HepG2 (cell line): ENCODE results near the gene PRKACA. TPM values are rescaled to one million over a fixed set of nuclear protein-coding genes. Genes with fewer than 3 reads are reported as not detected.
A peak's percentile ranks its signal among the peaks of the same experiment; 100 is the strongest.

Experiments used
- AGO1 ChIP-seq: fragments of 200-400 bp; formaldehyde crosslinking; IDR thresholded peaks from 2 replicates; pipeline ENCODE4 v1.6.1; 2017; ENCODE audit warnings: mild to moderate bottlenecking, low read depth, low read length, moderate library complexity; ENCODE audit not compliant: poor library complexity, severe bottlenecking
- BCL6 ChIP-seq: IDR thresholded peaks from 2 replicates; pipeline ENCODE4 v1.6.1; 2016; ENCODE audit warnings: missing genetic modification reagents, missing compliant biosample characterization
- MXI1 ChIP-seq: IDR thresholded peaks from 3 replicates; pipeline ENCODE4 v1.6.1; 2012; ENCODE audit warnings: low read depth, low read length, inconsistent platforms, borderline replicate concordance
- NR2F6 ChIP-seq, 2 experiments: IDR thresholded peaks; 2 replicates each; pipeline ENCODE4 v1.6.1; 2016; ENCODE audit warnings: antibody characterized with exemption in 1 of 2, mild to moderate bottlenecking in 1 of 2
- PHF5A ChIP-seq: IDR thresholded peaks from one replicate; pipeline ENCODE4 v1.6.1; 2018; ENCODE audit warnings: low read depth, missing genetic modification reagents; ENCODE audit not compliant: unreplicated experiment
- SP4 ChIP-seq: sonication (generic); formaldehyde crosslinking; IDR thresholded peaks from 2 replicates; pipeline ENCODE4 v1.8.1; 2023; ENCODE audit warnings: mild to moderate bottlenecking, missing genetic modification reagents
- TCF7L2 ChIP-seq: IDR thresholded peaks from 2 replicates; pipeline ENCODE4 v1.6.1; 2011; ENCODE audit warnings: mild to moderate bottlenecking, low read depth, low read length, moderate library complexity
- YY1 ChIP-seq: IDR thresholded peaks from 2 replicates; pipeline ENCODE4 v1.6.1; 2011; ENCODE audit warnings: low read length, low read depth, moderate library complexity, mild to moderate bottlenecking; ENCODE audit not compliant: insufficient read depth, insufficient replicate concordance
- ZFX ChIP-seq: sonication (generic); formaldehyde crosslinking; IDR thresholded peaks from 2 replicates; pipeline ENCODE4 v1.4.0; 2020; ENCODE audit warnings: mild to moderate bottlenecking, low read depth, missing genetic modification reagents, moderate library complexity
- polyA plus RNA-seq, 8 experiments: library from polyadenylated mRNA; depleted of rRNA in 3 of 8; stranded (reverse) in 7 of 8; unstranded in 1 of 8; fragments of >200 nt; fragmentation: Illumina TruSeq in 4 of 8; extraction: Trizol in 4 of 8; gene quantifications; 2 replicates each; pipeline versions ENCODE4 v1.2.1 to v1.2.3, GENCODE V29; 2011 to 2016; ENCODE audit warnings: low read depth in 4 of 8, missing spikeins in 1 of 8, mixed read lengths in 1 of 8; ENCODE audit not compliant: insufficient read depth in 1 of 8
- total RNA-seq, 5 experiments: library from RNA; depleted of rRNA; stranded (reverse); fragments of >200 nt; fragmentation: Illumina TruSeq; extraction: Trizol; gene quantifications; 2 replicates each; pipeline ENCODE4 v1.2.3, GENCODE V29; 2016; ENCODE audit warnings: low read depth in 1 of 5
- TF ChIP-seq, protein P1 (sequence below): sonication (generic); formaldehyde crosslinking; IDR thresholded peaks from 2 replicates; pipeline ENCODE4 v1.5.0; 2020; ENCODE audit warnings: mild to moderate bottlenecking, missing genetic modification reagents, borderline replicate concordance
- TF ChIP-seq, protein P2 (sequence below): sonication (generic); formaldehyde crosslinking; IDR thresholded peaks from 2 replicates; pipeline ENCODE4 v1.4.0; 2020; ENCODE audit warnings: missing genetic modification reagents
- TF ChIP-seq, protein P3 (sequence below): IDR thresholded peaks from 2 replicates; pipeline ENCODE4 v1.6.1; 2016; ENCODE audit warnings: missing compliant biosample characterization, missing genetic modification reagents, borderline replicate concordance
- TF ChIP-seq, protein P4 (sequence below): sonication (generic); formaldehyde crosslinking; IDR thresholded peaks from 2 replicates; pipeline ENCODE4 v1.4.0; 2020; ENCODE audit warnings: missing genetic modification reagents
- TF ChIP-seq, protein P5 (sequence below): sonication (generic); formaldehyde crosslinking; IDR thresholded peaks from 2 replicates; pipeline ENCODE4 v1.4.0; 2020; ENCODE audit warnings: missing genetic modification reagents, borderline replicate concordance

Gene PRKACA
- total and polyA plus RNA-seq, 2 of the 13 experiments (the other 11 are each of a cell fraction or from before 2014, with no cell fraction given), result 11.0 to 18.2 TPM

DNA sequence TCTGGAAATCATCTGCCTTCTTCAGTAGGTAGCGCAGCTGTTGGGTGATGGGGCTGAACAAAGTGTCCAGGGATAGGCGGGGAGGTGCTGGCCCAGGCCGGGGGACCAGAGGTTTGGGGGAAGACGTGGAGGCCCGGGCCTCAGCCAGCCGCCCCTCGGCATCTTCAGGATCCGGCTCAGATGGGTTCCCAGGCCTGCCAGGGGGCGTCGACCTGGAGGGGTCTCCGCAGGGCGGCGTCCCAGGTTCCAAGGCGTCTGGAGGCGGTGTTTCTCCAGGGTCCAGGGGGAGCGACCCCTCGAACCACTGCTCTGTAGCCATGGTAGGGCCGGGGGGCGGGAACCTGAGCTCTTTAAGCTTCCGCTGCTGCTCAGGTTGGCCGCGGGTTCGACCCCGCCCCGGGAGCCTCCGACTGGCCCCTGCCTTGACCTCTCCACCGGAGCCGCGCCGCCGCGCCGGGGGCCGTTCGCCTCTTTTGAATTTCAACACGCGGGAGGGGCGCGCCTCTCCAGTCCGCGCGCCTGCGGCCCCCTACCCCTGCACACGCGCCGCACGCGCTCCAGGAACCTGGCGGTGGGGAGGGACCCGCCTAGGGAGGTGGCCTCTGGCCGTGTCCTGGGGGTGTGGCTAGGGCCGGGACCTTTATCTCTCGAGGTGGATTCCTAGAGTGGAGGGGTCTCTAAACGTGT lies 32.1 kb downstream of the PRKACA start, which contains the start of gene C19orf67 (continued):
- TF ChIP-seq, protein P1, sequence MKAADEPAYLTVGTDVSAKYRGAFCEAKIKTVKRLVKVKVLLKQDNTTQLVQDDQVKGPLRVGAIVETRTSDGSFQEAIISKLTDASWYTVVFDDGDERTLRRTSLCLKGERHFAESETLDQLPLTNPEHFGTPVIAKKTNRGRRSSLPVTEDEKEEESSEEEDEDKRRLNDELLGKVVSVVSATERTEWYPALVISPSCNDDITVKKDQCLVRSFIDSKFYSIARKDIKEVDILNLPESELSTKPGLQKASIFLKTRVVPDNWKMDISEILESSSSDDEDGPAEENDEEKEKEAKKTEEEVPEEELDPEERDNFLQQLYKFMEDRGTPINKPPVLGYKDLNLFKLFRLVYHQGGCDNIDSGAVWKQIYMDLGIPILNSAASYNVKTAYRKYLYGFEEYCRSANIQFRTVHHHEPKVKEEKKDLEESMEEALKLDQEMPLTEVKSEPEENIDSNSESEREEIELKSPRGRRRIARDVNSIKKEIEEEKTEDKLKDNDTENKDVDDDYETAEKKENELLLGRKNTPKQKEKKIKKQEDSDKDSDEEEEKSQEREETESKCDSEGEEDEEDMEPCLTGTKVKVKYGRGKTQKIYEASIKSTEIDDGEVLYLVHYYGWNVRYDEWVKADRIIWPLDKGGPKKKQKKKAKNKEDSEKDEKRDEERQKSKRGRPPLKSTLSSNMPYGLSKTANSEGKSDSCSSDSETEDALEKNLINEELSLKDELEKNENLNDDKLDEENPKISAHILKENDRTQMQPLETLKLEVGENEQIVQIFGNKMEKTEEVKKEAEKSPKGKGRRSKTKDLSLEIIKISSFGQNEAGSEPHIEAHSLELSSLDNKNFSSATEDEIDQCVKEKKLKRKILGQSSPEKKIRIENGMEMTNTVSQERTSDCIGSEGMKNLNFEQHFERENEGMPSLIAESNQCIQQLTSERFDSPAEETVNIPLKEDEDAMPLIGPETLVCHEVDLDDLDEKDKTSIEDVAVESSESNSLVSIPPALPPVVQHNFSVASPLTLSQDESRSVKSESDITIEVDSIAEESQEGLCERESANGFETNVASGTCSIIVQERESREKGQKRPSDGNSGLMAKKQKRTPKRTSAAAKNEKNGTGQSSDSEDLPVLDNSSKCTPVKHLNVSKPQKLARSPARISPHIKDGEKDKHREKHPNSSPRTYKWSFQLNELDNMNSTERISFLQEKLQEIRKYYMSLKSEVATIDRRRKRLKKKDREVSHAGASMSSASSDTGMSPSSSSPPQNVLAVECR, result peak; percentile 30
- no peak for TF ChIP-seq PHF5A (CRISPR knock-in tag)
- TF ChIP-seq, protein P2, sequence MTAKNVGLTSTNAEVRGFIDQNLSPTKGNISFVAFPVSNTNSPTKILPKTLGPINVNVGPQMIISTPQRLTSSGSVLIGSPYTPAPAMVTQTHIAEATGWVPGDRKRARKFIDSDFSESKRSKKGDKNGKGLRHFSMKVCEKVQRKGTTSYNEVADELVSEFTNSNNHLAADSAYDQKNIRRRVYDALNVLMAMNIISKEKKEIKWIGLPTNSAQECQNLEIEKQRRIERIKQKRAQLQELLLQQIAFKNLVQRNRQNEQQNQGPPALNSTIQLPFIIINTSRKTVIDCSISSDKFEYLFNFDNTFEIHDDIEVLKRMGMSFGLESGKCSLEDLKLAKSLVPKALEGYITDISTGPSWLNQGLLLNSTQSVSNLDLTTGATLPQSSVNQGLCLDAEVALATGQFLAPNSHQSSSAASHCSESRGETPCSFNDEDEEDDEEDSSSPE (CRISPR knock-in tag), result peak; percentile 39; the same call in 1 of the 2 replicates
- TF ChIP-seq, protein P3, sequence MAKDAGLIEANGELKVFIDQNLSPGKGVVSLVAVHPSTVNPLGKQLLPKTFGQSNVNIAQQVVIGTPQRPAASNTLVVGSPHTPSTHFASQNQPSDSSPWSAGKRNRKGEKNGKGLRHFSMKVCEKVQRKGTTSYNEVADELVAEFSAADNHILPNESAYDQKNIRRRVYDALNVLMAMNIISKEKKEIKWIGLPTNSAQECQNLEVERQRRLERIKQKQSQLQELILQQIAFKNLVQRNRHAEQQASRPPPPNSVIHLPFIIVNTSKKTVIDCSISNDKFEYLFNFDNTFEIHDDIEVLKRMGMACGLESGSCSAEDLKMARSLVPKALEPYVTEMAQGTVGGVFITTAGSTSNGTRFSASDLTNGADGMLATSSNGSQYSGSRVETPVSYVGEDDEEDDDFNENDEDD (CRISPR knock-in tag), result peak; percentile 17; the same call in 1 of the 2 replicates
- TF ChIP-seq MXI1, result 0 out of 3 replicates have a peak, but pooled peaks have one; percentile 15
- TF ChIP-seq TCF7L2, result no peak
- TF ChIP-seq, protein P4, sequence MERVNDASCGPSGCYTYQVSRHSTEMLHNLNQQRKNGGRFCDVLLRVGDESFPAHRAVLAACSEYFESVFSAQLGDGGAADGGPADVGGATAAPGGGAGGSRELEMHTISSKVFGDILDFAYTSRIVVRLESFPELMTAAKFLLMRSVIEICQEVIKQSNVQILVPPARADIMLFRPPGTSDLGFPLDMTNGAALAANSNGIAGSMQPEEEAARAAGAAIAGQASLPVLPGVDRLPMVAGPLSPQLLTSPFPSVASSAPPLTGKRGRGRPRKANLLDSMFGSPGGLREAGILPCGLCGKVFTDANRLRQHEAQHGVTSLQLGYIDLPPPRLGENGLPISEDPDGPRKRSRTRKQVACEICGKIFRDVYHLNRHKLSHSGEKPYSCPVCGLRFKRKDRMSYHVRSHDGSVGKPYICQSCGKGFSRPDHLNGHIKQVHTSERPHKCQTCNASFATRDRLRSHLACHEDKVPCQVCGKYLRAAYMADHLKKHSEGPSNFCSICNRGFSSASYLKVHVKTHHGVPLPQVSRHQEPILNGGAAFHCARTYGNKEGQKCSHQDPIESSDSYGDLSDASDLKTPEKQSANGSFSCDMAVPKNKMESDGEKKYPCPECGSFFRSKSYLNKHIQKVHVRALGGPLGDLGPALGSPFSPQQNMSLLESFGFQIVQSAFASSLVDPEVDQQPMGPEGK, result peak; percentile 79
- TF ChIP-seq, protein P5, sequence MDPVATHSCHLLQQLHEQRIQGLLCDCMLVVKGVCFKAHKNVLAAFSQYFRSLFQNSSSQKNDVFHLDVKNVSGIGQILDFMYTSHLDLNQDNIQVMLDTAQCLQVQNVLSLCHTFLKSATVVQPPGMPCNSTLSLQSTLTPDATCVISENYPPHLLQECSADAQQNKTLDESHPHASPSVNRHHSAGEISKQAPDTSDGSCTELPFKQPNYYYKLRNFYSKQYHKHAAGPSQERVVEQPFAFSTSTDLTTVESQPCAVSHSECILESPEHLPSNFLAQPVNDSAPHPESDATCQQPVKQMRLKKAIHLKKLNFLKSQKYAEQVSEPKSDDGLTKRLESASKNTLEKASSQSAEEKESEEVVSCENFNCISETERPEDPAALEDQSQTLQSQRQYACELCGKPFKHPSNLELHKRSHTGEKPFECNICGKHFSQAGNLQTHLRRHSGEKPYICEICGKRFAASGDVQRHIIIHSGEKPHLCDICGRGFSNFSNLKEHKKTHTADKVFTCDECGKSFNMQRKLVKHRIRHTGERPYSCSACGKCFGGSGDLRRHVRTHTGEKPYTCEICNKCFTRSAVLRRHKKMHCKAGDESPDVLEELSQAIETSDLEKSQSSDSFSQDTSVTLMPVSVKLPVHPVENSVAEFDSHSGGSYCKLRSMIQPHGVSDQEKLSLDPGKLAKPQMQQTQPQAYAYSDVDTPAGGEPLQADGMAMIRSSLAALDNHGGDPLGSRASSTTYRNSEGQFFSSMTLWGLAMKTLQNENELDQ (CRISPR knock-in tag), result no peak
- TF ChIP-seq SP4 (CRISPR knock-in tag), result 0 out of 2 replicates have a peak, but pooled peaks have one; percentile 36
- peak; percentile 44 for TF ChIP-seq ZFX (CRISPR knock-in tag)
- TF ChIP-seq YY1, result no peak
- TF ChIP-seq BCL6 (CRISPR knock-in tag), result 0 out of 2 replicates have a peak, but pooled peaks have one; percentile 37
- no peak for TF ChIP-seq NR2F6 (IDR thresholded peaks at IDR 0.05)
- 0 out of 2 replicates have a peak, but pooled peaks have one; percentile 9 for TF ChIP-seq NR2F6 (CRISPR knock-in tag; IDR thresholded peaks at IDR 0.05)
- TF ChIP-seq AGO1, result peak; percentile 58
